CD14-positive monocyte (primary cell): ENCODE measurements around the gene TBC1D3B. TPM values are rescaled to one million over a fixed set of nuclear protein-coding genes. Genes with fewer than 3 reads are reported as not detected.

ENCODE experiments used
- DNase-seq, 3 donors: peaks; one replicate each; pipeline ENCODE4 v3.0.0-alpha.2; 2011 to 2022
- H2AFZ ChIP-seq: 2 replicates; pipeline ENCODE4 v1.6.0; 2012; ENCODE audit warnings: mild to moderate bottlenecking, low read depth, low read length, inconsistent platforms; ENCODE audit not compliant: insufficient read depth, poor library complexity, severe bottlenecking
- H3K27ac ChIP-seq, 2 donors: 1 replicate in 1 of 2; 2 replicates in 1 of 2; pipeline ENCODE4 v1.5.1; 2012 to 2013; ENCODE audit warnings: low read length in 2 of 2, control low read depth in 1 of 2, inconsistent platforms in 1 of 2, low read depth in 1 of 2, mild to moderate bottlenecking in 1 of 2
- H3K27me3 ChIP-seq, 2 donors: one replicate each; pipeline versions ENCODE4 v1.6.0 to v1.6.1; 2011 to 2013; ENCODE audit warnings: low read length in 2 of 2; ENCODE audit not compliant: control insufficient read depth in 2 of 2, insufficient read depth in 2 of 2
- H3K36me3 ChIP-seq, 2 donors: replicated peaks in 1 of 2; 1 replicate in 1 of 2; 2 replicates in 1 of 2; pipeline versions ENCODE4 v1.5.1 to v1.6.1; 2012 to 2013; ENCODE audit warnings: low read length in 2 of 2, control low read depth in 1 of 2, inconsistent platforms in 1 of 2, mild to moderate bottlenecking in 1 of 2; ENCODE audit not compliant: insufficient read depth in 2 of 2, control insufficient read depth in 1 of 2
- H3K4me1 ChIP-seq, 2 donors: 1 replicate in 1 of 2; 2 replicates in 1 of 2; pipeline versions ENCODE4 v1.5.1 to v1.6.1; 2012 to 2013; ENCODE audit warnings: low read length in 2 of 2, control low read depth in 1 of 2, inconsistent platforms in 1 of 2, mild to moderate bottlenecking in 1 of 2, moderate library complexity in 1 of 2; ENCODE audit not compliant: insufficient read depth in 2 of 2, control insufficient read depth in 1 of 2
- H3K4me2 ChIP-seq: replicated peaks from 2 replicates; pipeline ENCODE3; 2012; ENCODE audit warnings: low read length, moderate library complexity, mild to moderate bottlenecking; ENCODE audit not compliant: poor library complexity, severe bottlenecking; ENCODE audit errors: extremely low read depth
- H3K4me3 ChIP-seq, 3 experiments: fragments of 200-600 bp in 1 of 3; sonication (generic) in 1 of 3; replicated peaks in 1 of 3; 1 replicate in 2 of 3; 2 replicates in 1 of 3; pipeline ENCODE4 v1.5.1; 2011 to 2013; ENCODE audit warnings: low read length in 3 of 3, mild to moderate bottlenecking in 3 of 3, control low read depth in 2 of 3, low read depth in 2 of 3, inconsistent platforms in 1 of 3, moderate library complexity in 1 of 3
- H3K79me2 ChIP-seq: 2 replicates; pipeline ENCODE4 v1.6.0; 2012; ENCODE audit warnings: mild to moderate bottlenecking, control low read depth, inconsistent platforms, low read length, moderate library complexity; ENCODE audit not compliant: insufficient read depth
- H3K9ac ChIP-seq: 2 replicates; pipeline ENCODE4 v1.6.0; 2017; ENCODE audit warnings: low read length, mild to moderate bottlenecking; ENCODE audit not compliant: insufficient read depth, poor library complexity, severe bottlenecking
- H3K9me3 ChIP-seq, 2 donors: replicated peaks in 1 of 2; 1 replicate in 1 of 2; 2 replicates in 1 of 2; pipeline versions ENCODE4 v1.5.1 to v1.6.1; 2012 to 2013; ENCODE audit warnings: low read length in 2 of 2, control low read depth in 1 of 2; ENCODE audit not compliant: control insufficient read depth in 1 of 2, insufficient read depth in 1 of 2
- H4K20me1 ChIP-seq: 2 replicates; pipeline ENCODE4 v1.6.0; 2012; ENCODE audit warnings: mild to moderate bottlenecking, low read length, control low read depth, moderate library complexity; ENCODE audit not compliant: insufficient read depth
- H3K27ac Mint-ChIP-seq, 7 donors: one replicate each; pipeline ENCODE4 v1.8.0; 2020; ENCODE audit warnings: mild to moderate bottlenecking in 7 of 7, mixed read lengths in 7 of 7, moderate library complexity in 6 of 7, inconsistent platforms in 2 of 7
- H3K27me3 Mint-ChIP-seq, 3 donors: one replicate each; pipeline ENCODE4 v1.8.0; 2021 to 2022; ENCODE audit warnings: low read depth in 3 of 3, mild to moderate bottlenecking in 3 of 3, mixed read lengths in 3 of 3, moderate library complexity in 3 of 3, inconsistent platforms in 1 of 3
- H3K36me3 Mint-ChIP-seq, 2 donors: one replicate each; pipeline ENCODE4 v1.8.0; 2020; ENCODE audit warnings: mixed read lengths in 2 of 2, inconsistent platforms in 1 of 2, mild to moderate bottlenecking in 1 of 2
- H3K4me1 Mint-ChIP-seq: one replicate; pipeline ENCODE4 v1.8.0; 2020; ENCODE audit warnings: mild to moderate bottlenecking, mixed read lengths
- H3K4me3 Mint-ChIP-seq, 2 donors: one replicate each; pipeline ENCODE4 v1.8.0; 2020; ENCODE audit warnings: mild to moderate bottlenecking in 2 of 2, mixed read lengths in 2 of 2, moderate library complexity in 1 of 2
- H3K9me3 Mint-ChIP-seq, 7 donors: one replicate each; pipeline ENCODE4 v1.8.0; 2020 to 2022; ENCODE audit warnings: mixed read lengths in 7 of 7, mild to moderate bottlenecking in 6 of 7, moderate library complexity in 6 of 7, inconsistent platforms in 2 of 7
- WGBS: methylation state at CpG from one replicate; pipeline ENCODE4 v1.1.5; 2013; ENCODE audit warnings: missing lambda C conversion rate; ENCODE audit not compliant: insufficient coverage; 5-methylcytosine and 5-hydroxymethylcytosine counted together
- intact Hi-C, 2 donors: fragments of 100-400 bp; cut with micrococcal nuclease; formaldehyde crosslinking; loops; one replicate each; pipeline versions ENCODE4 v1.15.0 to v1.15.1; 2023
- polyA plus RNA-seq, 3 donors: library from polyadenylated mRNA; depleted of rRNA in 1 of 3; unstranded in 2 of 3; stranded (reverse) in 1 of 3; fragments of 300-500 nt in 2 of 3; fragments of >200 nt in 1 of 3; fragmentation: Illumina TruSeq in 2 of 3; gene quantifications; 1 replicate in 2 of 3; 2 replicates in 1 of 3; pipeline ENCODE4 v1.2.3, GENCODE V29; 2012 to 2021
- TF ChIP-seq, protein P1 (sequence below): fragments of 200-600 bp; IDR thresholded peaks from one replicate; pipeline ENCODE4 v1.8.0; 2022; ENCODE audit warnings: antibody characterized with exemption, mild to moderate bottlenecking

The TBC1D3B gene
- polyA plus RNA-seq, 3 donors: 1.8 TPM; not detected in 2

DNA sequence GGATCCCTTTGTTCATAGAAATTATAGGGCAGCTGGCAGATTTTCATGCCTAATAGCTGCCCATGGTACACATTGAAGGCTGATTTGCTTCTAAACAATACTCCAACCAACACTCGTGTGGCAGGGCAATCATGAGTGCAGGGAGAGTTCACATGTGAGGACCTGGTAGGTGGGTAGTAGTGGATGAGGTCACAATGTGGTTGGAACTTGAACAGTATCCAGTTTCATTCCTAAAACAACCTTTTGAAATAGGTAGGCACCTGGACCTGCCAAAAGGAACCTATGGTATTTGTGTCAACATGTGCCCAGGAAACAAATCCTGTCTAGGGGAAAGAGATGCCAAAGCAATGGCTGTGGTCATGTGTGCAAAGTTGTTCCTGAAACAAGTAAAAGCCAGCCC is 40.0 kb downstream of the TBC1D3B start:
- TF ChIP-seq, protein P1, sequence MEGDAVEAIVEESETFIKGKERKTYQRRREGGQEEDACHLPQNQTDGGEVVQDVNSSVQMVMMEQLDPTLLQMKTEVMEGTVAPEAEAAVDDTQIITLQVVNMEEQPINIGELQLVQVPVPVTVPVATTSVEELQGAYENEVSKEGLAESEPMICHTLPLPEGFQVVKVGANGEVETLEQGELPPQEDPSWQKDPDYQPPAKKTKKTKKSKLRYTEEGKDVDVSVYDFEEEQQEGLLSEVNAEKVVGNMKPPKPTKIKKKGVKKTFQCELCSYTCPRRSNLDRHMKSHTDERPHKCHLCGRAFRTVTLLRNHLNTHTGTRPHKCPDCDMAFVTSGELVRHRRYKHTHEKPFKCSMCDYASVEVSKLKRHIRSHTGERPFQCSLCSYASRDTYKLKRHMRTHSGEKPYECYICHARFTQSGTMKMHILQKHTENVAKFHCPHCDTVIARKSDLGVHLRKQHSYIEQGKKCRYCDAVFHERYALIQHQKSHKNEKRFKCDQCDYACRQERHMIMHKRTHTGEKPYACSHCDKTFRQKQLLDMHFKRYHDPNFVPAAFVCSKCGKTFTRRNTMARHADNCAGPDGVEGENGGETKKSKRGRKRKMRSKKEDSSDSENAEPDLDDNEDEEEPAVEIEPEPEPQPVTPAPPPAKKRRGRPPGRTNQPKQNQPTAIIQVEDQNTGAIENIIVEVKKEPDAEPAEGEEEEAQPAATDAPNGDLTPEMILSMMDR: no peak
- no peak overlapping the region for H3K9ac ChIP-seq
- H2AFZ ChIP-seq: no peak overlapping the region
- Mint-ChIP-seq H3K36me3 (no peaks in the 10 kb centered on the region), H3K4me1 (peaks cover 22% of the 10 kb centered on the region), H3K4me3 (no peak overlapping the region), H3K9me3 (no peaks in the 10 kb centered on the region), H3K27me3 (peaks cover 0 to 4% (median 1%) of the 10 kb centered on the region in 3 donors), H3K27ac (no peak overlapping the region)
- H3K36me3 ChIP-seq: no peaks in the 10 kb centered on the region
- H4K20me1 ChIP-seq: no peaks in the 10 kb centered on the region
- H3K79me2 ChIP-seq: no peaks in the 10 kb centered on the region
- no CpG with 5 or more reads among the region's 1 CpG for WGBS
- intact Hi-C loops: no loop called here
- no peak overlapping the region for H3K4me2 ChIP-seq
- no peak overlapping the region for H3K27ac ChIP-seq
- no peak overlapping the region for H3K4me3 ChIP-seq
- peaks cover 4 to 11% of the 10 kb centered on the region in 2 donors for H3K4me1 ChIP-seq
- H3K9me3 ChIP-seq: no peaks in the 10 kb centered on the region
- no peaks in the 10 kb centered on the region for H3K27me3 ChIP-seq
- no peak for DNase-seq

DNA sequence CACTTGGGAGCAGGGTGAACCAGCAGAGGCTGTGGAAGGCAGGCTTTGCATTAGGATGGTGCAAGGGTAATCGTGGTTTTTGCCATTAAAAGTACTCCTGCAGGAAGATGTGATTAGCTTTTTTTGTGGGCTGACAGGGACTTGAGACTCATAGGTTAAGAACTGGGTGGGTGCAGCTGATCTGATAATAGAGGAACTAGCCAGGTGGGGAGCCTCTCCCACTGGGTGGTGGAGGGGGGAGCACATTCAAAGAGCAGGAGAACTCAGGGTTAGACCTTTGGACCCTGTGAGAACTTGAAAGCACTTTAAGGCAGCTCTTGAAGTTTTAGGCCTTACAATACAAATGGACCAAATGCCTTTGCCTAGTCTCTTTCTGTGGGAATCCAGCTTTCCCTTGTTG is 40.4 kb downstream of the TBC1D3B start:
- H3K9me3 ChIP-seq: no peaks in the 10 kb centered on the region
- TF ChIP-seq, protein P1: no peak
- Mint-ChIP-seq H3K36me3 (no peaks in the 10 kb centered on the region), H3K27me3 (peaks cover 0 to 4% (median 1%) of the 10 kb centered on the region in 3 donors), H3K4me3 (no peak overlapping the region), H3K9me3 (no peaks in the 10 kb centered on the region), H3K4me1 (peaks cover 25% of the 10 kb centered on the region), H3K27ac (no peak overlapping the region)
- H3K36me3 ChIP-seq: no peaks in the 10 kb centered on the region
- H3K9ac ChIP-seq: no peak overlapping the region
- intact Hi-C loops: no loop called here
- DNase-seq: no peak
- no peak overlapping the region for H3K4me2 ChIP-seq
- H3K27me3 ChIP-seq: no peaks in the 10 kb centered on the region
- no peak overlapping the region for H3K4me3 ChIP-seq
- H4K20me1 ChIP-seq: no peaks in the 10 kb centered on the region
- peaks cover 8 to 15% of the 10 kb centered on the region in 2 donors for H3K4me1 ChIP-seq
- 86% methylated on average over 1 of the region's 1 CpG for WGBS
- no peak overlapping the region for H3K27ac ChIP-seq
- no peaks in the 10 kb centered on the region for H3K79me2 ChIP-seq
- no peak overlapping the region for H2AFZ ChIP-seq
